ENCODE data around the gene DNAH12. TPM values are rescaled to one million over a fixed set of nuclear protein-coding genes. Genes with fewer than 3 reads are reported as not detected.
A peak's percentile ranks its signal among the peaks of the same experiment; 100 is the strongest.
"Not testable (repeated sequence)": the region's sequence is repeated elsewhere in the genome, so short reads cannot be mapped to it uniquely, and the experiment has no call there.

The DNAH12 gene
- total RNA-seq, 2 experiments from 2014 or later = 0.19 TPM; not detected in 1

- ChIA-PET POLR2A (no interaction called here), CTCF (no interaction called here)
- Mint-ChIP-seq H3K36me3 (ENCODE audit: low read depth) (no peaks in the 10 kb centered on the region), H3K27ac (no peak overlapping the region), H3K27me3 (peaks cover 2% of the 10 kb centered on the region), H3K9me3 (no peaks in the 10 kb centered on the region), H3K4me3 (no peak overlapping the region), H3K4me1 (ENCODE audit: low read depth) (no peaks in the 10 kb centered on the region)
- DNase-seq (no peak), ATAC-seq (ENCODE audit: poor library complexity) (no peak)
- no peak for TF ChIP-seq CTCF (IDR thresholded peaks at IDR 0.05)
- Histone ChIP-seq H3K4me1 (ENCODE audit: insufficient read depth, low read length) (no peaks in the 10 kb centered on the region), H3K9me3 (ENCODE audit: control insufficient read depth in 1 of 2, insufficient read depth in 1 of 2, low read length in 2 of 2) (no peaks in the 10 kb centered on the region), H3K36me3 (ENCODE audit: insufficient read depth, low read length) (no peaks in the 10 kb centered on the region), H3K27me3 (ENCODE audit: control insufficient read depth in 1 of 2, insufficient read depth in 2 of 2, low read length in 2 of 2) (peaks cover 0 to 2% of the 10 kb centered on the region in 2 experiments), H3K4me3 (ENCODE audit: low read length) (no peak overlapping the region), H3K27ac (ENCODE audit: low read depth in 1 of 2, low read length in 2 of 2) (no peak overlapping the region)
- intact Hi-C loops (cut with DNase I, micrococcal nuclease) = no loop called here
Measured at GRCh38 chr3:57309769-57310360, 234.3 kb downstream of the DNAH12 start.

GRCh38 chr3:57303520-57303919 lies 240.6 kb downstream of the DNAH12 start:
- H3K4me3 ChIP-seq (ENCODE audit: low read length); intact Hi-C loops (cut with DNase I, micrococcal nuclease); DNase-seq; H3K9me3 ChIP-seq (ENCODE audit: control insufficient read depth in 1 of 2, insufficient read depth in 1 of 2, low read length in 2 of 2); H3K9me3 Mint-ChIP-seq; H3K4me3 Mint-ChIP-seq; H3K4me1 Mint-ChIP-seq (ENCODE audit: low read depth); POLR2A ChIA-PET; H3K36me3 Mint-ChIP-seq (ENCODE audit: low read depth); CTCF ChIA-PET; H3K4me1 ChIP-seq (ENCODE audit: insufficient read depth, low read length); H3K27ac Mint-ChIP-seq; H3K27ac ChIP-seq (ENCODE audit: low read depth in 1 of 2, low read length in 2 of 2); H3K27me3 ChIP-seq (ENCODE audit: control insufficient read depth in 1 of 2, insufficient read depth in 2 of 2, low read length in 2 of 2); ATAC-seq (ENCODE audit: poor library complexity); H3K36me3 ChIP-seq (ENCODE audit: insufficient read depth, low read length): not testable (repeated sequence)
- H3K27me3 Mint-ChIP-seq = peaks cover 17% of the 10 kb centered on the region

- CTCF ChIA-PET = no interaction called here
- H3K4me1 Mint-ChIP-seq (ENCODE audit: low read depth) = no peaks in the 10 kb centered on the region
Measured at GRCh38 chr3:57298041-57298440, 246.1 kb downstream of the DNAH12 start.

More at GRCh38 chr3:57298041-57298440, 246.1 kb downstream of the DNAH12 start:
- Histone ChIP-seq H3K27me3 (ENCODE audit: control insufficient read depth in 1 of 2, insufficient read depth in 2 of 2, low read length in 2 of 2) (peaks cover 4 to 5% of the 10 kb centered on the region in 2 experiments), H3K36me3 (ENCODE audit: insufficient read depth, low read length) (no peaks in the 10 kb centered on the region), H3K4me1 (ENCODE audit: insufficient read depth, low read length) (no peaks in the 10 kb centered on the region), H3K27ac (ENCODE audit: low read depth in 1 of 2, low read length in 2 of 2) (no peak overlapping the region), H3K9me3 (ENCODE audit: control insufficient read depth in 1 of 2, insufficient read depth in 1 of 2, low read length in 2 of 2) (no peaks in the 10 kb centered on the region), H3K4me3 (ENCODE audit: low read length) (no peak overlapping the region)
- no peak for TF ChIP-seq CTCF (IDR thresholded peaks at IDR 0.05)
- intact Hi-C loops (cut with DNase I, micrococcal nuclease) = no loop called here
- ATAC-seq (ENCODE audit: poor library complexity) = no peak
- no peaks in the 10 kb centered on the region for H3K9me3 Mint-ChIP-seq
- H3K27ac Mint-ChIP-seq = no peak overlapping the region
- H3K4me3 Mint-ChIP-seq = no peak overlapping the region
- peak in 2 of 14 experiments; percentile 2 to 17 for DNase-seq
- peaks cover 32% of the 10 kb centered on the region for H3K27me3 Mint-ChIP-seq
- POLR2A ChIA-PET = no interaction called here
- no peaks in the 10 kb centered on the region for H3K36me3 Mint-ChIP-seq (ENCODE audit: low read depth)
